K562 (cell line): Measurements from ENCODE around the gene CPN2. TPM values are rescaled to one million over a fixed set of nuclear protein-coding genes. Genes with fewer than 3 reads are reported as not detected.

Experiments
- ATAC-seq: fragments of 200-7000 bp; cut with Tn5 transposase; 3 replicates; pipeline ENCODE4 v1.9.1; 2020; ENCODE audit warnings: moderate library complexity
- BruUV-seq: library from RNA; stranded (reverse); fragments of 400-500 nt; replicated peaks from 2 replicates; lab custom pipeline; 2021; lab: Mats Ljungman, UMichigan
- CTCF ChIA-PET: fragments of 300-600 bp; formaldehyde crosslinking; extraction: SDS; loops from one replicate; lab custom pipeline; 2021; ENCODE audit warnings: low intra/inter-chr PET ratio; lab: Yijun Ruan, JAX
- POLR2A ChIA-PET: fragments of 300-600, 350-650 bp; sonication (Branson Sonifier 250); formaldehyde crosslinking; extraction: SDS; loops from one replicate; lab custom pipeline; 2021; ENCODE audit warnings: antibody characterized with exemption, inconsistent platforms; lab: Yijun Ruan, JAX
- DNase-seq, 4 experiments: peaks; one replicate each; pipeline versions ENCODE4 v3.0.0 to v3.0.0-alpha.2; 2011 to 2018; ENCODE audit warnings: low spot score in 3 of 4, mixed read lengths in 3 of 4; ENCODE audit errors: extremely low read depth in 1 of 4
- FAIRE-seq: peaks from 2 replicates; lab custom pipeline; 2011; peaks lifted over from hg19 to GRCh38; lab: Jason Lieb, UNC
- H2AFZ ChIP-seq: 2 replicates; pipeline ENCODE4 v1.6.0; 2011; ENCODE audit warnings: low read depth, low read length, control low read depth, inconsistent platforms
- H3K27ac ChIP-seq: fragments of 200-600 bp; 3 replicates; pipeline ENCODE4 v1.8.0; 2011; ENCODE audit warnings: low read depth, mild to moderate bottlenecking, control low read depth, inconsistent platforms, low read length, moderate library complexity, mixed read lengths; ENCODE audit errors: extremely low read depth
- H3K27me3 ChIP-seq, 2 experiments: fragments of 300-600 bp in 1 of 2; 2 replicates in 1 of 2; 3 replicates in 1 of 2; pipeline versions ENCODE4 v1.6.0 to v1.8.0; 2011; ENCODE audit warnings: inconsistent platforms in 2 of 2, low read length in 2 of 2, mild to moderate bottlenecking in 1 of 2, mixed read lengths in 1 of 2, moderate library complexity in 1 of 2; ENCODE audit not compliant: control insufficient read depth in 2 of 2, insufficient read depth in 2 of 2
- H3K36me3 ChIP-seq: fragments of 300-600 bp; 3 replicates; pipeline ENCODE4 v1.8.0; 2011; ENCODE audit warnings: mild to moderate bottlenecking, low read length, inconsistent platforms; ENCODE audit not compliant: control insufficient read depth, insufficient read depth
- H3K4me1 ChIP-seq, 2 experiments: fragments of 200-600 bp in 1 of 2; replicated peaks in 1 of 2; 2 replicates in 1 of 2; 3 replicates in 1 of 2; pipeline versions ENCODE4 v1.5.1 to v1.8.0; 2011; ENCODE audit warnings: inconsistent platforms in 2 of 2, low read length in 2 of 2, mild to moderate bottlenecking in 1 of 2, mixed read lengths in 1 of 2, moderate library complexity in 1 of 2; ENCODE audit not compliant: control insufficient read depth in 2 of 2, insufficient read depth in 2 of 2
- H3K4me2 ChIP-seq: 2 replicates; pipeline ENCODE4 v1.6.1; 2011; ENCODE audit warnings: low read length, control low read depth, inconsistent platforms, mixed read lengths; ENCODE audit not compliant: insufficient read depth
- H3K4me3 ChIP-seq: fragments of 200-600 bp; sonication (generic), shearing (Covaris generic); 2 replicates; pipeline ENCODE4 v1.5.1; 2016; ENCODE audit warnings: control low read depth, inconsistent platforms
- H3K79me2 ChIP-seq: fragments of 200-600 bp; 3 replicates; pipeline ENCODE4 v1.8.0; 2011; ENCODE audit warnings: low read length, inconsistent platforms; ENCODE audit not compliant: control insufficient read depth, insufficient read depth
- H3K9ac ChIP-seq, 2 experiments: 2 replicates each; pipeline versions ENCODE4 v1.6.0 to v1.6.1; 2011; ENCODE audit warnings: low read depth in 2 of 2, low read length in 2 of 2, control low read depth in 1 of 2, inconsistent platforms in 1 of 2, mild to moderate bottlenecking in 1 of 2, mixed read lengths in 1 of 2; ENCODE audit not compliant: insufficient read depth in 1 of 2
- H3K9me1 ChIP-seq: one replicate; pipeline ENCODE4 v1.6.0; 2011; ENCODE audit warnings: inconsistent platforms, mild to moderate bottlenecking, low read length, moderate library complexity; ENCODE audit not compliant: control insufficient read depth, insufficient read depth
- H3K9me3 ChIP-seq: replicated peaks from 2 replicates; pipeline ENCODE4 v1.5.1; 2011; ENCODE audit warnings: low read depth, low read length, inconsistent platforms; ENCODE audit not compliant: control insufficient read depth, insufficient read depth
- H4K20me1 ChIP-seq: replicated peaks from 2 replicates; pipeline ENCODE4 v1.6.1; 2011; ENCODE audit warnings: low read length, inconsistent platforms, mixed read lengths; ENCODE audit not compliant: control insufficient read depth, insufficient read depth
- ETS2 ChIP-seq: IDR thresholded peaks from 2 replicates; pipeline ENCODE4 v1.6.1; 2016; ENCODE audit warnings: borderline replicate concordance, missing genetic modification characterization, mild to moderate bottlenecking, moderate library complexity, missing compliant biosample characterization; ENCODE audit not compliant: poor library complexity, severe bottlenecking
- FOXO4 ChIP-seq: fragments of 450-650 bp; formaldehyde crosslinking; IDR thresholded peaks from 2 replicates; pipeline ENCODE4 v1.4.0; 2020; ENCODE audit warnings: mild to moderate bottlenecking, moderate library complexity
- HMG20A ChIP-seq: fragments of 450-650 bp; formaldehyde crosslinking; conservative IDR thresholded peaks from 2 replicates; pipeline ENCODE4 v1.4.0; 2020; ENCODE audit warnings: mild to moderate bottlenecking, mixed read lengths
- SNIP1 ChIP-seq: fragments of 450-650 bp; IDR thresholded peaks from 2 replicates; pipeline ENCODE4 v1.7.1; 2017; ENCODE audit warnings: low read depth, mild to moderate bottlenecking
- TCFL5 ChIP-seq: fragments of 250-450 bp; sonication (Bioruptor Pico); conservative IDR thresholded peaks from 2 replicates; pipeline ENCODE4 v1.6.1; 2021; ENCODE audit warnings: mild to moderate bottlenecking, moderate library complexity, matching md5 sums
- ZNF316 ChIP-seq: fragments of 450-650 bp; IDR thresholded peaks from 2 replicates; pipeline ENCODE4 v1.6.1; 2016
- ZNF592 ChIP-seq: fragments of 450-650 bp; IDR thresholded peaks from 2 replicates; pipeline ENCODE4 v1.6.1; 2017; ENCODE audit warnings: antibody characterized with exemption, mild to moderate bottlenecking
- WGBS: fragments of 100-300 bp; shearing (Covaris generic); methylation state at CpG from one replicate; pipeline ENCODE4 v1.1.6; 2016; ENCODE audit warnings: low coverage, mixed read lengths; ENCODE audit not compliant: insufficient coverage; ENCODE audit errors: missing lambda C conversion rate; 5-methylcytosine and 5-hydroxymethylcytosine counted together
- in situ Hi-C: fragments of 300-500 bp; cut with MboI; formaldehyde crosslinking; loops from 4 replicates; pipeline ENCODE4 v1.15.0; 2018; ENCODE audit warnings: inconsistent platforms, mixed read lengths
- intact Hi-C: fragments of 100-400 bp; cut with micrococcal nuclease; formaldehyde crosslinking; loops from 2 replicates; pipeline ENCODE4 v1.14.2; 2022
- polyA plus RNA-seq, 8 experiments: library from polyadenylated mRNA; depleted of rRNA in 4 of 8; stranded (reverse) in 5 of 8; unstranded in 3 of 8; fragments of >200 nt; fragmentation: Nextera tagmentation in 2 of 8; fragmentation: Illumina TruSeq in 1 of 8; extraction: Ambion mirVana in 2 of 8; extraction: Trizol in 1 of 8; gene quantifications; 2 replicates each; pipeline versions ENCODE4 v1.2.1 to v1.2.3, GENCODE V29; 2011 to 2014; ENCODE audit warnings: inconsistent platforms in 1 of 8, missing spikeins in 1 of 8
- total RNA-seq, 7 experiments: library from RNA; depleted of rRNA in 6 of 7; stranded (reverse); fragments of >200 nt in 6 of 7; fragmentation: Illumina TruSeq in 2 of 7; extraction: Trizol in 2 of 7; gene quantifications; 2 replicates each; pipeline versions ENCODE4 v1.2.1 to v1.2.3, GENCODE V29; 2011 to 2021; ENCODE audit warnings: low replicate concordance in 1 of 7

CPN2 gene
- total and polyA plus RNA-seq, 9 of the 15 experiments (the other 6 are each of a cell fraction or from before 2014, with no cell fraction given): not detected

GRCh38 chr3:194304186-194304917 is 46.8 kb downstream of the CPN2 start:
- TF ChIP-seq ETS2 (tag) (no peak), HMG20A (CRISPR knock-in tag) (no peak), ZNF592 (no peak), SNIP1 (no peak), ZNF316 (peak; percentile 63), TCFL5 (CRISPR knock-in tag) (no peak), FOXO4 (no peak)
- peaks cover 0 to 5% of the 10 kb centered on the region in 2 experiments; a peak in 3 of 5 replicates for H3K4me1 ChIP-seq
- no peaks in the 10 kb centered on the region for H3K36me3 ChIP-seq
- H3K9me3 ChIP-seq: no peaks in the 10 kb centered on the region; the same call in 1 of the 2 replicates
- in situ Hi-C loops: loop anchor here (25.0 kb wide), 1 partner anchor 1492 kb away; no protein-coding TSS in a partner anchor
- intact Hi-C loops: no loop called here
- ATAC-seq (no peak), DNase-seq (no peak), FAIRE-seq (no peak)
- H3K27ac ChIP-seq: no peak overlapping the region
- H2AFZ ChIP-seq: no peak overlapping the region
- H3K9ac ChIP-seq: no peak overlapping the region
- no peak overlapping the region for H3K4me3 ChIP-seq
- no peak overlapping the region for H3K4me2 ChIP-seq
- WGBS: 65% methylated on average over 17 of the region's 17 CpGs
- ChIA-PET CTCF (no interaction called here), POLR2A (interaction anchor here (1.2 kb wide), 1 partner anchor 165 kb away, joined by 3 read pairs; no protein-coding TSS in a partner anchor)
- no peaks in the 10 kb centered on the region for H4K20me1 ChIP-seq
- no peaks in the 10 kb centered on the region; a peak in 1 of 5 replicates for H3K27me3 ChIP-seq
- no peaks in the 10 kb centered on the region for H3K9me1 ChIP-seq
- no TSS peak for BruUV-seq
- no peaks in the 10 kb centered on the region for H3K79me2 ChIP-seq
